22Rv1 (cell line): ENCODE results near the gene GPD1.

ENCODE experiments used
- H3K27ac ChIP-seq: fragments of 450-650 bp; 2 replicates; pipeline ENCODE4 v1.5.1; 2017
- ZFX ChIP-seq: fragments of 450-650 bp; IDR thresholded peaks from 2 replicates; pipeline ENCODE4 v1.6.1; 2017; ENCODE audit warnings: antibody characterized with exemption, borderline replicate concordance
- TF ChIP-seq, protein P1 (sequence below): fragments of 450-650 bp; IDR thresholded peaks from 2 replicates; pipeline ENCODE4 v1.5.1; 2017; ENCODE audit warnings: mild to moderate bottlenecking

GPD1 gene

DNA sequence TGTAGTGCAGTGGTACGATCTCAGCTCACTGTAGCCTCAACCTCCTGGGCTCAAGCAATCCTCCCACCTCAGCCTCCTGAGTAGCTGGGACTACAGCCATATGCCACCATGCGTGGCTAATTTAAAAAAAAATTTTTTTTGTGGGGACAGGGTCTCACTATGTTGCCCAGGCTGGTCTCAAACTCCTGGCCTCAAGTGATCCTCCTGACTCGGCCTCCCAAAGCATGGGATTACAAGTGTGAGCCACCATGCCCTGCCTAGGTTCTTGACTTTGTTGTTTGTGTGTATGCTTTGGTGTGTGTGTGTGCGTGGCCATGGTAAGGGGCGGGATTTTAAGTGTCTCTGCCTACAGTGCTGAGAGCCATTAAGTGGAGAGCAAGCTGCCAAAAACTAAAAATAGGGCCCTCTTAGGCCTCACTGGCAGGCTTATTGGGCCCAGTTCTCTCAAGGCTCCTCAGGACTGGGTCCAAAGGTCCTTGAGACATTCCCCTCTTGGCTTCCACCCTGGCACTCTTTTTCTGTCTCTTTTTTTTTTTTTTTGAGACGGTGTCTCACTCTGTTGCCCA, 13.3 kb downstream of the GPD1 start:
- TF ChIP-seq, protein P1, sequence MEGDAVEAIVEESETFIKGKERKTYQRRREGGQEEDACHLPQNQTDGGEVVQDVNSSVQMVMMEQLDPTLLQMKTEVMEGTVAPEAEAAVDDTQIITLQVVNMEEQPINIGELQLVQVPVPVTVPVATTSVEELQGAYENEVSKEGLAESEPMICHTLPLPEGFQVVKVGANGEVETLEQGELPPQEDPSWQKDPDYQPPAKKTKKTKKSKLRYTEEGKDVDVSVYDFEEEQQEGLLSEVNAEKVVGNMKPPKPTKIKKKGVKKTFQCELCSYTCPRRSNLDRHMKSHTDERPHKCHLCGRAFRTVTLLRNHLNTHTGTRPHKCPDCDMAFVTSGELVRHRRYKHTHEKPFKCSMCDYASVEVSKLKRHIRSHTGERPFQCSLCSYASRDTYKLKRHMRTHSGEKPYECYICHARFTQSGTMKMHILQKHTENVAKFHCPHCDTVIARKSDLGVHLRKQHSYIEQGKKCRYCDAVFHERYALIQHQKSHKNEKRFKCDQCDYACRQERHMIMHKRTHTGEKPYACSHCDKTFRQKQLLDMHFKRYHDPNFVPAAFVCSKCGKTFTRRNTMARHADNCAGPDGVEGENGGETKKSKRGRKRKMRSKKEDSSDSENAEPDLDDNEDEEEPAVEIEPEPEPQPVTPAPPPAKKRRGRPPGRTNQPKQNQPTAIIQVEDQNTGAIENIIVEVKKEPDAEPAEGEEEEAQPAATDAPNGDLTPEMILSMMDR = no peak
- no peak for TF ChIP-seq ZFX
- H3K27ac ChIP-seq = no peak overlapping the region

DNA sequence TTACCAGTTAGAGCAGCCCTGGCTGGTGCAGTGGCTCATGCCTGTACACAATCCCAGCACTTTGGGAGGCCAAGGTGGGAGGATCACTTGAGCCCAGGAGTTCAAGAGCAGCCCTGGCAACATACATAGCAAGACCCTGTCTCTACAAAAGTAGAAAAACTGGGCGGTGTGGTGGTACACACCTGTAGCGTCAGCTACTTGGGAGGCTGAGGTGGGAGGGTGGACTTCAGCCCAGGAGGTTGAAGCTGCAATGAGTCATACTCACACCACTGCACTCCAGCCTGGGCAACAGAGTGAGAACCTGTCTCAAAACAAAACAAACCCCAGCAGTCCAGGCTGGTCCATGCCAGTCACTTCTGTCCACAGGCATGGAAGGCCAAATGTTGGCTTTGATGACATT, 15.6 kb downstream of the GPD1 start:
- no peak for TF ChIP-seq ZFX
- TF ChIP-seq, protein P1 = no peak
- no peak overlapping the region for H3K27ac ChIP-seq

DNA sequence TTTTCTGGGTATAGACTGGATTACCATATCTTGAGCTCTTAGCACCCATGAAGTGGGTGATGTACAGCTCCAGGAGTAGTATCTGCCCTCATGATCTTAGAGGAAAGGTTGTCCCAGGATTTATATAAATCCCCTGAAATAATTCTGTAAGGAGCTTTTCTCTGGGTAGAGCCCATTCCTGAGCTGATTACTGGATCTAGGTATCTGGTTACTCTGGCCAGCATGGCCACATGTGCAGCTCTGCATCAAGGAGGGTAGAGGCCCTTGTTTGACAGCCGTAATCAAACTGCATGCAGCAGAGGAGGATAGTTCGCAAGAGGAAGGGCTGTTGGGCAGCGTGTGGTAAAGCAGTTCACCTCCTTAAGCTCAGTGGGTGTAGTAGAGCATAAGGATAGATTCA, 16.7 kb downstream of the GPD1 start:
- H3K27ac ChIP-seq = no peak overlapping the region
- no peak for TF ChIP-seq ZFX
- TF ChIP-seq, protein P1 = no peak

DNA sequence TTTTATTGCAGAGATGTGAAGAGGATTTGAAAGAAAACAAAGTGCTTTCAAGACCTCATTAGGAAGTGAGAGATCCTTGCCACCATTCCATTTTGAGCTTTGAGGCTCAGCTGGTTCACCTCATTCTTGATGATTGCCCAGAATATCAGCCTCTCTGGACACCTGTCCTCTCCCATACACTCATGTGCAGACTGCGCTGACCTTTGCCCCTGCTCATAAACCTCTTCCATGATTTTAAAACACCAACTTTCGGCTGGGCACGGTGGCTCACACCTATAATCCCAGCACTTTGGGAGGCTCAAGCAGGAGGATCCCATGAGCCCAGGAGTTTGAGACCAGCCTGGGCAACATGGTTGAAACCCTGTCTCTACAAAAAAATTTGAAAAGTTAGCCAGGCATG, 17.1 kb downstream of the GPD1 start:
- TF ChIP-seq, protein P1 = no peak
- TF ChIP-seq ZFX = no peak
- no peak overlapping the region for H3K27ac ChIP-seq

DNA sequence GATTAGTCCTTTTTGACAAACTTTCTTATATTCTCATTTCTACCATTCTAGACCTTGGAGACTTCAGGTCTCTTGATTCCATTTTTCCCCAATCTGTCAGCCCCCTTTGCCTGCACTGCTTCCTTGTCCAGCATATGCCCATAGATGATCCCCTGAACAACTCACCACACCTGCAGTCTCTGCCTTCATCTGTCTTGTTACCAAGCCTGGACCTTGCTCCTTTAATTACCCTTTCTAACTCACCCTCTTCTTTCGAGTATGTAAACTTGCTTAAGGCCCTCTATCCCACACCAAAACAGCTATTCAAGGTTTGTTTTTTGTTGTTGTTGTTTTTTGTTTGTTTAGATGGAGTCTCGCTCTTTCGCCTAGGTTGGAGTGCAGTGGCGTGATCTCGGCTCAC, 17.8 kb downstream of the GPD1 start:
- TF ChIP-seq, protein P1 = no peak
- TF ChIP-seq ZFX = no peak

DNA sequence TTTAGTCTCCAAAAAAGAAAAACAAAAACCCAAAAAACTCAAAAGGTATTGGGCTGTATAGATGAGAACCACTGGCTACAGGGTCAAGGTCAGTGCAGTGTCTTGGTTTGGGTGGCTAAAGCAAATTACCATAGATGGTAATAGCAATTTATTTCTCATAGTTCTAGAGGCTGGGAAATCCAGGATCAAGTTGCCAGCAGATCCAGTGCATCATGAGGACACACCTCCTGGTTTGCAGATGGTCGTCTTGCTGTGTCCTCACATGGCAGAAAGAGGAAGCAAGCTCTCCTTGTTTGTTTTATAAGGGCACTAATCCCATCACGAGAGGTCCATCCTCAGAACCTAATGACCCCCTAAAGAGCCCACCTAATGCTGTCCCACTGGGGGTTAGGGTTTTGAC, 19.4 kb downstream of the GPD1 start:
- H3K27ac ChIP-seq = no peak overlapping the region
- TF ChIP-seq, protein P1 = no peak
- TF ChIP-seq ZFX = no peak

More for the DNA sequence above, 17.8 kb downstream of the GPD1 start:
- H3K27ac ChIP-seq = no peak overlapping the region

DNA sequence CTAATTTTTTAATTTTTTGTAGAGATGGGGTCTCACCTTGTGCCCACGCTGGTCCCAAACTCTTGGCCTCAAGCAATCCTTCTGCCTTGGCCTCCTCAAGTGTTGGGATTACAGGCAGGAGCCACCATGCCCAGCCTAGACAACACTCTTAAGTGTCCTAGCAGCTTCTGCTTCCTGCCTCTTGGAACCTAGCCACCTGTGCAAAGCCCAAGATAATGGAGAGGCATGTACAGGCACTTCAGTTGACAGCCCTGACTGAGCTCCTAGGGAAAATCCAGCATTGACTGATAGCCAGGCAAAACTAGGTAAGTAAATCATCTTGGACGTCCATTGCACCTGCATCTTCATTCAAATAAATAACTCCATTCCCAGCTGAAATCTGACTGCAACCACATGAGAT, 23.7 kb downstream of the GPD1 start:
- no peak for TF ChIP-seq ZFX
- TF ChIP-seq, protein P1 = no peak
- H3K27ac ChIP-seq = no peak overlapping the region
